WI38 (cell line): ENCODE results near the gene NOTCH1.

Source experiments
- H3K4me3 ChIP-seq: 2 replicates; pipeline ENCODE4 v1.5.1; 2011; ENCODE audit warnings: low read depth, mild to moderate bottlenecking, control low read depth, low read length
- CTCF ChIP-seq: IDR thresholded peaks from 2 replicates; pipeline ENCODE4 v1.5.1; 2012; ENCODE audit warnings: low read depth, mild to moderate bottlenecking, control low read depth, low read length

NOTCH1 gene

DNA sequence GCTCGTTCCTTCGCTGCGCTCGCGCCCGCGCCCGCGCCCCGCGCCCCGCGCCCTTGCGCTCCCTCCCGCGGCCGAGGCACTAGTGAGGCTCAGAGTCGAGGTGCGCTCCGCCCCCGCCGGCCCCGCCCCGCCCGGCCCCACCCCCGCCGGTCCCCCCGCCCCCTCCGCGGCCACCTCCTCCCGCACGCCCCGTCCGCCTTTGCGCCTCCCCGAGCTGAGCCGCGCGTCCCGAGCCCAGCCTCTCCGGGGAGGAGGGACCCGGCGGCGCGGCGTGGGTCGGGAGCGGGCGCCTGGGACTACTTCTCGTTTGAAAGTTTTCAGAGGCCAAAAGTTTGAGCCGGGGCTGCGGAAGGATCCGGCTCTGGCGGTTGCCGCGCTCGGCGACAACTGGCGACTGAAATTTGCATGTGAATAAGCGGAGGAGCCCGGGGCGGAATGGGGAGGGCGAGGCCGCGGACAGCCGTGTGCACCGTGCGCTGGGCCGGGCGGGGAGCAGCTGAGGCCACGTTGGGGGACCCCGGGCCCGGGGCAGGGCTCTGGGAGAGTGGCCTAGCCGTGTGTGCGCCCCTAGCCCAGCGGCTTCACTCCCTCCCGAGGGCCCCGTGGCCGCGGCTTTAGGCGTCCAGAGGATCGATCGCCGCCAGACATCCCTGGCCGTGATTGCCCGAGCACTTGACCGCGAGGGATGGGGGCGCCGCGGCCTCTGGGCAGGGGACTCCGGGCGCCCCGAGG, at the start of gene NOTCH1:
NOTCH1 (minus strand) TSS at position 84 of the 732 bp plus-strand sequence. CDS start 262 bp downstream, outside the sequence.
- no peak for TF ChIP-seq CTCF
- peak within 1 kb of the TSS; percentile 71 for H3K4me3 ChIP-seq

DNA sequence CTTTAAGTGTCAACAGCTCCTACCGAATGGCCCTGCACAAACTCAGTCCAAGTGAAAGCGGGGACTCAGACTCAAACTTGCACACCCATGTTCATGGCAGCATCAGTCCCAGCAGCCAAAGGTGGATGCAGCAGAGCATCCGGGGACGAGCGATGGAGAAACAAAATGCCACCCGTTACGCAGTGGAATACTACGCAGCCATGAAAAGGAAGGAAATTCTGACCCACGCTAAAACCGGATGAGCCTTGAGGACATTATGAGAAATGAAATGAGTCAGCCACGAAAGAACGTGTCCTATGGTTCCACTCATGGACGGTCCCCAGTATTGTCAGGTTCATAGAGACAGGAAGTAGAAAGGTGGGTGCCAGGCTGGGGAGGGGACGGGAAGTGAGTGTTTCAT, 48.6 kb upstream of the NOTCH1 start:
- no peak for TF ChIP-seq CTCF
- no peak overlapping the region for H3K4me3 ChIP-seq

- no peak overlapping the region for H3K4me3 ChIP-seq
- TF ChIP-seq CTCF: no peak
These were observed 47.7 kb upstream of the NOTCH1 start for GRCh38 chr9:136593581-136593980.

GRCh38 chr9:136592666-136593065, 46.8 kb upstream of the NOTCH1 start:
- no peak for TF ChIP-seq CTCF
- no peak overlapping the region for H3K4me3 ChIP-seq

- no peak for TF ChIP-seq CTCF
- no peak overlapping the region for H3K4me3 ChIP-seq
These were observed 45.2 kb upstream of the NOTCH1 start for GRCh38 chr9:136590821-136591752.

DNA sequence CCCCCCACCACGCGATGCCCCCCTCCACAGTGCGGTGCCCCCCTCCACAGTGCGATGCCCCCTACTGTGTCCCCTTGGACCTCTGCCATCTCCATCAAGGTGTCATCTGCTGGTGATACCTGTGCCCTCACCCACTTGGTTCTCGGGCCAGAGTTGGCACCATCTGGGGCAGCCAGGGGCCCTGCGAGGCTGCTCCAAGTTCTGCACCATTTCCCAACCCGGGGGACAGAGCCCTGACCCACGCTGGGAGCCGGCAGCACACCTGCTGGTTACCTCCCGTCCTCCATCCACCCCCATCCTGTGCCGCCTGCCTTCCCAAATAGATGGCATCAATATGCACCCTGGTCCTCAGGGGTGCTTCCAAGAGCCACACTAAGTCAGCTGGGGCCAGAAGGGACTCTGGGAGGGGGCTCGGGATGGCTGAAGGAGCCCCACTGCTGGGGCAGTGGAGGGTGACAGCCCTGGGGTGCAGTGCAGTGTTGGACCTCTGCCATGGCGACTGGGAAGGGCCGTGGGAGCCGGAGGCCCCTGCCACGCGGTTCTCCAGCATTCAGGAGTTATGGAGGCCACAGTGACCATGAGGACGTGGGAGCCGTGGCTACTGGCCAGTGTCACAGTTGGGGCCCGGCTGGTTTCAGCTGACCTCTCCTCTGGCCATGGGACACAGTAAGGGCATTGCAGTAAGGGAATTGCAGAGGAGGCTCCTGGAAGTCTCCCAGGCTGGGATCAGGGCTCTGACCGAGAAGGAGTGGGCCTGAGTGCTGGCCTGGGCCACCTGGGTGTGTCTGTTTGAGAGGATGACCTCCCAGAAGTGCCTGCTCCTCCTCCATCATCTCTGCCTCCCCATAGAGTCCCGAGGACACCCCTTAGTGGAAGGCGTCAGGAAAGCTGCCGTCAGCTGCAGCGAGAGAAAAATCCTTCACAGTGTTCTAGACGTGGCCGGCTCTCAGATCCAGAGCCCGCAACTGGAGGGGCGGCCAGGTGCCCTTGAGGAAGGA, 44.2 kb upstream of the NOTCH1 start:
- no peak overlapping the region for H3K4me3 ChIP-seq
- TF ChIP-seq CTCF: no peak
